Gastrocnemius medialis (tissue), 4 donors: ENCODE measurements around the gene SLK. TPM values are rescaled to one million over a fixed set of nuclear protein-coding genes. Genes with fewer than 3 reads are reported as not detected.

Experiments
- ATAC-seq, 2 donors: fragments of 150-250 bp; one replicate each; pipeline ENCODE4 v1.9.1; 2016
- DNase-seq, 2 donors: peaks; one replicate each; pipeline ENCODE4 v3.0.0-alpha.2; 2019
- H3K27ac ChIP-seq, 4 donors: fragments of 200-600 bp; sonication (generic); 1 replicate in 1 of 4; 2 replicates in 3 of 4; pipeline ENCODE4 v1.5.1; 2016 to 2018; ENCODE audit warnings: mild to moderate bottlenecking in 2 of 4, moderate library complexity in 1 of 4
- H3K27me3 ChIP-seq, 3 donors: fragments of 200-600 bp; sonication (generic) in 2 of 3; 1 replicate in 1 of 3; 2 replicates in 2 of 3; pipeline versions ENCODE4 v1.5.1 to v1.6.0; 2016 to 2019; ENCODE audit warnings: mild to moderate bottlenecking in 1 of 3, moderate library complexity in 1 of 3
- H3K36me3 ChIP-seq, 2 donors: fragments of 200-600 bp; sonication (generic) in 1 of 2; one replicate each; pipeline ENCODE4 v1.5.1; 2017 to 2018
- H3K4me1 ChIP-seq, 2 donors: fragments of 200-600 bp; sonication (generic) in 1 of 2; one replicate each; pipeline ENCODE4 v1.5.1; 2016 to 2017; ENCODE audit warnings: mild to moderate bottlenecking in 2 of 2
- H3K4me3 ChIP-seq, 4 donors: fragments of 200-600 bp; sonication (generic) in 3 of 4; 1 replicate in 1 of 4; 2 replicates in 3 of 4; pipeline ENCODE4 v1.5.1; 2016 to 2019; ENCODE audit warnings: mild to moderate bottlenecking in 2 of 4
- H3K9me3 ChIP-seq, 3 donors: fragments of 200-600 bp; sonication (generic) in 2 of 3; 1 replicate in 1 of 3; 2 replicates in 2 of 3; pipeline ENCODE4 v1.5.1; 2016 to 2019
- CTCF ChIP-seq, 5 experiments: fragments of 450-650 bp in 3 of 5; fragments of 200-600 bp in 2 of 5; sonication (generic) in 2 of 5; IDR thresholded peaks in 4 of 5; conservative IDR thresholded peaks in 1 of 5; 1 replicate in 4 of 5; 2 replicates in 1 of 5; pipeline ENCODE4 v1.5.1; 2016 to 2019; ENCODE audit warnings: antibody characterized with exemption in 5 of 5, mild to moderate bottlenecking in 3 of 5, moderate library complexity in 3 of 5
- POLR2A ChIP-seq, 2 donors: fragments of 450-650 bp; IDR thresholded peaks; one replicate each; pipeline ENCODE4 v1.6.1; 2017; ENCODE audit warnings: antibody characterized with exemption in 2 of 2, mild to moderate bottlenecking in 2 of 2, moderate library complexity in 2 of 2
- in situ Hi-C, 4 donors: fragments of 200-750 bp; cut with MboI; loops; one replicate each; pipeline versions ENCODE4 v1.15.0 to v1.8.0; 2017; ENCODE audit warnings: low sequenced_read_pairs in 4 of 4
- intact Hi-C: fragments of 100-400 bp; cut with DNase I; formaldehyde crosslinking; loops from one replicate; pipeline ENCODE4 v1.15.1; 2023; ENCODE audit warnings: low total_unique reads
- total RNA-seq, 4 donors: library from RNA; depleted of rRNA; stranded (reverse); fragments of >200 nt; gene quantifications; one replicate each; pipeline versions ENCODE4 v1.1.0 to v1.2.3, GENCODE V29; 2016

The SLK gene
- total RNA-seq, 4 donors from 2014 or later: 43.3 to 53.3 (median 49.8) TPM

- in situ Hi-C loops: loop anchor here in 1 of 4 donors (25.0 kb wide), 1 partner anchor 170 kb away; the partner anchor contains the start of gene SFR1
- DNase-seq (no peak), ATAC-seq (no peak)
- no peak for TF ChIP-seq CTCF (IDR thresholded peaks at IDR 0.05 in 4 of 5, conservative IDR thresholded peaks at IDR 0.05 in 1 of 5)
- TF ChIP-seq POLR2A (IDR thresholded peaks at IDR 0.05): no peak
- Histone ChIP-seq H3K27me3 (no peaks in the 10 kb centered on the region), H3K4me3 (no peak overlapping the region), H3K9me3 (no peaks in the 10 kb centered on the region), H3K27ac (no peak overlapping the region), H3K4me1 (no peaks in the 10 kb centered on the region), H3K36me3 (no peaks in the 10 kb centered on the region)
- intact Hi-C loops: no loop called here
Measured at GRCh38 chr10:103941801-103942200, 25.1 kb upstream of the SLK start.

- H3K4me1 ChIP-seq: no peaks in the 10 kb centered on the region
- intact Hi-C loops: no loop called here
- ATAC-seq: no peak
Measured at GRCh38 chr10:103942866-103943265, 24.1 kb upstream of the SLK start.

GRCh38 chr10:103947799-103948516 lies 19.0 kb upstream of the SLK start:
- DNase-seq (no peak), ATAC-seq (no peak)

More at GRCh38 chr10:103942866-103943265, 24.1 kb upstream of the SLK start:
- Histone ChIP-seq H3K9me3 (no peaks in the 10 kb centered on the region), H3K27ac (no peak overlapping the region), H3K27me3 (no peaks in the 10 kb centered on the region), H3K36me3 (no peaks in the 10 kb centered on the region), H3K4me3 (no peak overlapping the region)
- no peak for TF ChIP-seq POLR2A (IDR thresholded peaks at IDR 0.05)
- no peak for TF ChIP-seq CTCF (IDR thresholded peaks at IDR 0.05 in 4 of 5, conservative IDR thresholded peaks at IDR 0.05 in 1 of 5)
- in situ Hi-C loops: loop anchor here in 1 of 4 donors (25.0 kb wide), 1 partner anchor 169 kb away; the partner anchor contains the start of gene SFR1
- no peak for DNase-seq

GRCh38 chr10:103949728-103950127 lies 17.2 kb upstream of the SLK start:
- intact Hi-C loops (no loop called here), in situ Hi-C loops (loop anchor here in 1 of 4 donors (25.0 kb wide), 1 partner anchor 163 kb away; the partner anchor contains the start of gene SFR1)
- Histone ChIP-seq H3K27me3 (no peaks in the 10 kb centered on the region), H3K4me3 (no peak overlapping the region), H3K9me3 (no peaks in the 10 kb centered on the region), H3K36me3 (no peaks in the 10 kb centered on the region), H3K27ac (no peak overlapping the region), H3K4me1 (no peaks in the 10 kb centered on the region)
- DNase-seq (no peak), ATAC-seq (no peak)
- TF ChIP-seq CTCF (IDR thresholded peaks at IDR 0.05 in 4 of 5, conservative IDR thresholded peaks at IDR 0.05 in 1 of 5) (no peak), POLR2A (IDR thresholded peaks at IDR 0.05) (no peak)

More at GRCh38 chr10:103947799-103948516, 19.0 kb upstream of the SLK start:
- H3K27ac ChIP-seq: no peak overlapping the region
- intact Hi-C loops (no loop called here), in situ Hi-C loops (loop anchor here in 1 of 4 donors (25.0 kb wide), 1 partner anchor 164 kb away; the partner anchor contains the start of gene SFR1)
- H3K4me3 ChIP-seq: no peak overlapping the region
- H3K4me1 ChIP-seq: no peaks in the 10 kb centered on the region
- no peaks in the 10 kb centered on the region for H3K9me3 ChIP-seq
- H3K27me3 ChIP-seq: no peaks in the 10 kb centered on the region
- no peak for TF ChIP-seq POLR2A (IDR thresholded peaks at IDR 0.05)
- no peak for TF ChIP-seq CTCF (IDR thresholded peaks at IDR 0.05 in 4 of 5, conservative IDR thresholded peaks at IDR 0.05 in 1 of 5)
- H3K36me3 ChIP-seq: no peaks in the 10 kb centered on the region
